NCI-H2107 treated with DMSO at 0.1 percent for 48 hours (cell line): ENCODE results near the gene ACTA2.

Source experiments
- DNase-seq: peaks from one replicate; lab custom pipeline; 2025; ENCODE audit not compliant: unreplicated experiment; lab: John Stamatoyannopoulos, UW

The ACTA2 gene

GRCh38 chr10:88922041-88922440 is 30.5 kb downstream of the ACTA2 start:
- no peak for DNase-seq

GRCh38 chr10:88920986-88921593 is 31.5 kb downstream of the ACTA2 start:
- DNase-seq: no peak

- no peak for DNase-seq
Measured at GRCh38 chr10:88920198-88920597, 32.4 kb downstream of the ACTA2 start.

- DNase-seq: no peak
Measured at GRCh38 chr10:88919041-88919440, 33.5 kb downstream of the ACTA2 start.

- DNase-seq: no peak
Measured at GRCh38 chr10:88918191-88918905, 34.2 kb downstream of the ACTA2 start.

GRCh38 chr10:88916986-88917385 is 35.6 kb downstream of the ACTA2 start:
- DNase-seq: no peak

GRCh38 chr10:88916231-88916630 is 36.3 kb downstream of the ACTA2 start:
- no peak for DNase-seq

- no peak for DNase-seq
Measured at GRCh38 chr10:88915781-88916180, 36.8 kb downstream of the ACTA2 start.

- no peak for DNase-seq
Measured at GRCh38 chr10:88913788-88914187, 38.8 kb downstream of the ACTA2 start.

GRCh38 chr10:88913127-88913526 is 39.4 kb downstream of the ACTA2 start:
- peak; percentile 0 for DNase-seq

- no peak for DNase-seq
Measured at GRCh38 chr10:88911851-88912250, 40.7 kb downstream of the ACTA2 start.

- DNase-seq: no peak
Measured at GRCh38 chr10:88911116-88911515, 41.5 kb downstream of the ACTA2 start.

GRCh38 chr10:88908194-88908593 is 44.4 kb downstream of the ACTA2 start:
- no peak for DNase-seq

GRCh38 chr10:88906921-88907320 is 45.7 kb downstream of the ACTA2 start:
- DNase-seq: no peak

GRCh38 chr10:88903715-88904114 is 48.9 kb downstream of the ACTA2 start:
- DNase-seq: no peak

- no peak for DNase-seq
Measured at GRCh38 chr10:88901984-88902789, 50.4 kb downstream of the ACTA2 start.

GRCh38 chr10:88901206-88901983 is 51.2 kb downstream of the ACTA2 start:
- DNase-seq: no peak

GRCh38 chr10:88899886-88900285 is 52.7 kb downstream of the ACTA2 start:
- no peak for DNase-seq

GRCh38 chr10:88898727-88899126 is 53.8 kb downstream of the ACTA2 start:
- no peak for DNase-seq

- no peak for DNase-seq
Measured at GRCh38 chr10:88896994-88897853, 55.3 kb downstream of the ACTA2 start.
